Activated naive CD8-positive, alpha-beta T cell treated with anti-CD3 and anti-CD28 coated beads, Interleukin-2, amount 50 U/mL, for 16 hours (primary cell): ENCODE data around the gene MEGF11.

Experiments
- DNase-seq: peaks from one replicate; pipeline ENCODE4 v3.0.0-alpha.2; 2020; ENCODE audit warnings: low read depth, low spot score

The MEGF11 gene

DNA sequence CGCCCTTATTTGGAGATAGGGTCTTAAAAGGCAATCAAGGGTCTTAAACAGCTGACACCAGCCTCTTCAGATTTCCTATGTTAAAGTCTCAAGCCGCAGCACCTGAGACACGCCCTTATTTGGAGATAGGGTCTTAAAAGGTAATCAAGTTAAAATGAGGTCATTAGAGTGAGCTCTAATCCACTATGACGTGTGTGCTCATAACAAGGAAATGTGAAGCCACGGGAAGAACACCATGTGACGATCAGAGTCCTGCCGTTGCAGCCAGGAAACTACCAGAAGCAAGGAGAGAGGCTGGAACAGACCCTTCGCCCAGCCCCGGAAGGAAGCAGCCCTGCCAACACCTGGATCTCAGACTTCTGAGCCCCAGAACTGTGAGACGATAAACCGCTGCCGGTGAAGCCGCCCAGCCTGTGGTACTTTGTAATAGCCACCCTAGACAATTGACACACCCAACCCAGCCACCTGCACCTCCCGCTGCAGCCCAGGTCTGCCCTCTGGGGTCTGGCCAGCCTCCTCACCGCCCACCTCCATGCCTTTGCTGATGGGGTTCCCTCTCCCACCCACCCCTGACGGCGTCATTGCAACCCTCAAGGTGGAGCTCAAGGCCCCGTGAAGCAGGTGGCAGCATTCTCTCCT is 137.9 kb downstream of the MEGF11 start:
- DNase-seq = no peak

DNA sequence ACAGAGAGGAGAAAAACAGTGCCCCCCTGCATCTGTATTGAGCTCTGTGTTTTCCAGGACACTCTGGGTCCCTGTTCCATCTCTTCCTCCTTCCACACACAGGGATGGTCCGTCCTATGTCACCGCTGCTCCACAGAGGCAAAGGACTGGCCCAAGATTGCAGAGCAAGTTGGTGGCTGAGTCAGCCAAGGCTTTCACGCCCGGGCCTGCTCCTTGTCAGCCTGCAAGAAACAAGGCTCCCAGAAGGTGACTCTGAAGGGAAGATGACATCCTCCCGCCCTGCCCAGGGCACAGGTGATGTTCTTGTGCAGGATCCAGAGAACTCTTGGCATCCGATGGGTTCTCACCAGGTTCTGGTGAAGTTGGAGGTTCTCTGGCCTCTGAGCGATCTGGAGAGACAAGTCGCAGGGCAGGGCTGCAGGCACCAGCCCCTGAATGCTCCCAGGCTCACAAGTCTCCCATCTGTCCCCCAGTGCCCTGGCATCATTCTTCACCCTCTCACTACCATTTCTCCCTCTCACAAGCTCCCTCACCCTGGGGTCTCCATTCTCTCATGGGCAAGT is 138.6 kb downstream of the MEGF11 start:
- DNase-seq = no peak

DNA sequence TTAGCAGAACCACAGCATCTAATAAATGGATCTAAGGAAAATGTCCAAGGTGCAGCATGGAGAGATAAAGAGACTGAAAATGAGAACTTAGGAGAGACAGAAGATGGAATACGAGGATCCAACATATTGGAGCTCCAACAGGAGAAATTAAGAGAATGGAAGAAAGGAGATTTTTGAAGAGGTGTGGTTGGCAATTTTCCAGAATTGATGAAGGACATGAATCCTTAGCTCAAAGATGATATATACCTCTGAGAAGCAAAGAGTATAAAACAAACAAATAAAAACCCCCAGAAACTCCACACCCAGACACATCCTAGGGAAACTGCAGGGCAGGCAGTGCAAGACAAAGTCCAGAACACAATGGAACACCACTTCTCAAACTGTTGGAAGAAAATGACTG is 141.2 kb downstream of the MEGF11 start:
- DNase-seq = no peak

DNA sequence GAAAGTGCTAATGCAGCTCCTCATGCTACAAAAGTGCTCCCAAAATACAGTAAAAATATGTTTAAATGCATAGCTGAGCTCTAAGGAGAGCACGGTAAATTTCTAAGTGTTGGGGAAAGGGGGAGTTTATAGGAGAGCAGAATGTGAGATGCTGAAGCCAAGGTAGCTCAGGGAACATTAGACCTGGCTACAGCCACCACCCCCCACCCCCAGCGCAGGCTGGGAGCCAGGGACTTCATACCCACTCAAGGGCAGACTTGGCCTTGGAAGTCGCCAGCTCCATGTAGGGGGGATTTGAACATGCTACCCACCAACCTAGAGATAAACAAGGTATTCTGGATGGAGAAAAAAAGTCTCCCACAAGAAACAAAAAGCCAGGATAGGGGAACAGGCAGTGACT is 142.2 kb downstream of the MEGF11 start:
- DNase-seq = no peak

DNA sequence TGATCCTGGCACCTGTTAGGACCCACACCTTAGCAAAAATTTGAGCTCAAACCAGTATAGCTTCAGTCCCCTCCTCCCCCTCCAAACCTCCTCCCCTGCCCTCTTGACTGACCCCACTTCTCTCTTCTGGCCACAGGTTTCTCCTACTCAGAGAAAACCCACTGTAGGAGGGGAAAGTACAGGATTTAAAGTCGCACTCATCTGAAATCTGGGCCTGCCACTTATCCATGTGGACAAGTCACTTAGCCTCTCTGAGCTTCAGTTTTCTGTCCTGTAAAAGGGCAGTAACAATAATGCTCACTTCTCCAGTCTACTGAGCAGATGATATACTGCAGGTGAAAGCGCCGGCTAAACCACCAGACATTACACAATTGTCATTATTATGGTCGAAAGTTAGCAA is 142.7 kb downstream of the MEGF11 start:
- DNase-seq = no peak

DNA sequence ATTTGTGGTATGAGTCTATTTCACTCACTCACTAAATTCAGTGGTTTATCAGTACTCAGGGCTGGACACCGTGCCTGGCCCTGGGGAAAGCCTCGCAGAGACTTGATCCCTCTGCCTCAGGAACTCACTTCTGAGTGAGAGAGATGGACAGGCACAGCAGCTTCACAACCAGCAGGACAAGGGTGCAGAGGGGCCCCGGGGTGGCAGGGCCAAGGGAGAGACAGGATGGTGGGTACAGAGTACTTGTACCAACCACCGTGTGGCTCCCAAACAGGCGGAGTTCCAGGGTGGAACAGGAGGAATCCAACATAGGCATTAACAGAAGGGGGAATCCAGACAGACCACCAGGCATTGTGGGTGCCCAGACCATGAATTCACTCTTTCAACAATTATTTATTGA is 143.7 kb downstream of the MEGF11 start:
- DNase-seq = no peak

DNA sequence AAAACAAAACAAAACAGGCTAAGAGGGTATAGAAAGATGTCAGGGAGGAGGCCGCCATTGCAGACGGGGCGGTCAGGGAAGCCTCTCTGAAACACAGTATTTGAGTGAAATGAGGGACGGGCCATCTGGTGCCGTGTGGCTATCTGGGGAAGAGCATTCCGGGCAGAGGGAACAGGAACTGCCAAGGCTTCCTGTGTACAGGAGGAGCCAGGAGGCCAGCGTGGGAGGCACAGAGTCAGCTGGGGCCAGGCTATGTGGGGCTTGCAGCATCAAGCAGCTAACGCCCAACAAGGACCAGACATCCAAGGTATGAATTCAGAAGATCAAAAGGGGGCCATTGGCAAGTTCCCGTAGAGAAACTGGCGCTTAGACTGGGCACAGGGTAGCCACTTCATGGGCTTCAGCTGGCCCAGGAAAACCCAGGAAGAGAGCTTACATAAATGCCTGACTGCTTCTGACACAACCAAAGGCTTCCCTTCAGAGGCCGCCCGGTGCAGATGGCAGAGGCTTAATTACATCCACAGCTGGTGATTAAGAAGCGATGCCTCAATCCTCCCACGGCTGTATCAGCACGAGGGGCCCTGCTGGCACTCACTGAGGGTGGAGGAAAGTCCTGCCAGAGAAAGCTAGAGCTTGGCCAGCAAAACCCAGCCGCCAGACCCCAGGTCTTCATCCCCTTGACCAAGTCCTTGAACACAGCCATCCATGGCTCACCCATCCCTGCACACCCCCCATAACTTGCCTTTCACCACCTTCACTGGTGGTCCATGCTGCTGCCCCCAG is 144.9 kb downstream of the MEGF11 start:
- no peak for DNase-seq

DNA sequence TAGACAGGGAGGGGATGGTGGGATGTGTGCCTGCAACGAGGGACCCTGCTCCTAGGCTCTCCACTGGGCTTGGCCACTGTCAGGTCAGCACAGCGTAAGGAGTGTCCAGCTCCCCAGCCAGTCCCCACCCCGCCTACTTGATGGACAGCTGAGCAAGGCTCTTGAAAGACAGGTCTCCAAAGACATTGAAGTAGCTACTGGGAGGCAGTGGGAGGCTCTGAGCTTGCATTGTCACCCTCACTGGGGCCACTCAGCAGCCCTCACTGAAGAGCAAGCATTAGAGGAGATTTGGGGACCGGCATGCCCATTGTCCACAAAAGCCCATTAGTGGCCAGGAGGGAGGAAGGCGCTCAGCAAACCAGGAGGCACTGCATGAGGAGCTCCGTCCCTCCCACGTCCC is 146.5 kb downstream of the MEGF11 start:
- DNase-seq = no peak

DNA sequence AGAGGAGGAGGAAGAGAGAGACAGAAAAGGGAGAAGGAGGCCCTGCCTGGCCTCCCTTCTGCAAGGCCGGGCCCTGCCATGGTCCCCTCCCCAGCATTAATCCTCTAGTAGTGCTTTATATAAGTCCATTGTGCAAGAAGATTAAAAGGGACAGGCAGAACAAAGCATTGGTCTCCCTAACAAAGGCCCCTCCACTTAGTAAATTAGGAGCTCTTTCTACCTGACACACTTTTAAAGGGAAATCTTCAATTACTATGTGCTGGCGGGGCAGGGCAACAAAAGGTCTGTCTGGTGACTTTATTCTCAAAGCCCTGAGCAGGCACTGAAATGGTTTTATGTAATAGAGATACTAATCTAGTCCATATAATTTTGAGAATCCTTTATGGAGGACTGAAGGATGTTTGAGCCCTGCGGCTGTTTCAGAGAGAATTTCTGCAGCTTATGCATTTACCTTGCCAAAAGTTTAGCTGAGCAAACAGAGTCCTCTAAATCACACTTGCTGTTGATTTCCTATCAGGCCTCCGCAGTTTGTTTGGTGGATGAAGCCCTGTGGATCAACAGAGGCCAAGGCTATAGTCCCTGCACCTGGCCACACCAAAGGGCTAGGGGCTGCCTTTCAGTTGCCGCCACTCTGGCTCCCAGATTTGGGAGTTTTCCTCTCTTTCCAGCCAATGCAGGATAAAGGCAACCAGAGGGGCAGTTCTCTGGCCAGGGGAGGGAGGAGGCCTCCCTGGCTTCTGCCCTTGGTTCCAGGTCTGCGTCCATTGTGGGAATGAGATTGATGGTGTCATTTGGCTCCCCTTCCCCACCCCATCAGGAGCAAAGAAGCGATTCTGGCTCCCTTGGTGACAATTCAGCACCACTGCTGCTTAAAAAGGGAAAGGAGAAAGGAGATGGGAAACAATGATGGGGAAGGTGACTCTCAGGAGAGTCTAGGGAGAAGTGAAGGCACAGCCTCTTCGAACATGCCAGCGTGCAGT is 148.0 kb downstream of the MEGF11 start:
- no peak for DNase-seq

DNA sequence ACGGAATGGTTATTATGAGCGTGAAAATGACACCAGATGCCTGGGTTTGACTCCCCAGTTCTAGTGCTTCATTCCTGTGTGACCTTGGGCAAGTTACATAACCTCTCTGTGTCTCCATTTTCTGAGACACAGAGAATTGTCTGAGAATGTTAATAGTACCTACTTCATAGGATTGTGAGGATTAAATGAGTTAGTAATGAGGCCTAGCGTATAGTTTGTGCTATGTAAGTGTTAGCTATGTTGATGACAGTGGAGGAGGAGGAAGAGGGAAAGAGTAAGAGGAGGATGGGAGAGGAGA is 150.3 kb downstream of the MEGF11 start:
- DNase-seq = no peak

DNA sequence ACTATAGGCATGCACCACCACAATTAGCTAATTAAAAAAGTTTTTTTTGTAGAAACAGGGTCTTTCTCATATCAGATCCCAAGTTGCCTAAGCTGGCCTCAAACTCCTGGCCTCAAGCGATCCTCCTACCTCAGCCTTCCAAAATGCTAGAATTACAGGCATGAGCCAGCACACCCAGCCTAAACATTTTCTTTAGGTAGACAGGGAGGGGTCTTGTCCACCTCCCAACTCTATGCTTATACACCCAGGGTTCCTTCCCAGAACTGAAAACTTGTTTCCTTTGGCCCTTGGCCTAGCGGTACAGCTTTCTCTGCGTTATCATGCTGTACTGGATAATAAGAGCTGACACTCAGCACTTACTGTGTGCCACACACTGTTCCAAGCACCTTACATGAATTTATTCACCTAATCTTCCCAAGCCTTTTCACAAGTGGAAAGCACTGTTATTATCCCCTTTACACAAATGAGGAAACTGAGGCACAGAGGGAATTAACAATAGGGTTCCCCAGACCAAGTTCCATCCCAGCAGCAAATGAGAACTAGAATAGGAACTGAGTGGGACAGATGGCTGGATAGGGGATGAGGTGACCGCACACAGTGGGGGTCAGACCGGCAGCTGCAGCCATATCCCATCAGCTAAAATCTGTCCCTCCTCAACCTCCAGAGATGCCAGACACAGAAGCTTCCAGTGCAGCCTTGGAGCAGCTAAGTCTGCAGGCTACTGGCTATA is 150.8 kb downstream of the MEGF11 start:
- no peak for DNase-seq

DNA sequence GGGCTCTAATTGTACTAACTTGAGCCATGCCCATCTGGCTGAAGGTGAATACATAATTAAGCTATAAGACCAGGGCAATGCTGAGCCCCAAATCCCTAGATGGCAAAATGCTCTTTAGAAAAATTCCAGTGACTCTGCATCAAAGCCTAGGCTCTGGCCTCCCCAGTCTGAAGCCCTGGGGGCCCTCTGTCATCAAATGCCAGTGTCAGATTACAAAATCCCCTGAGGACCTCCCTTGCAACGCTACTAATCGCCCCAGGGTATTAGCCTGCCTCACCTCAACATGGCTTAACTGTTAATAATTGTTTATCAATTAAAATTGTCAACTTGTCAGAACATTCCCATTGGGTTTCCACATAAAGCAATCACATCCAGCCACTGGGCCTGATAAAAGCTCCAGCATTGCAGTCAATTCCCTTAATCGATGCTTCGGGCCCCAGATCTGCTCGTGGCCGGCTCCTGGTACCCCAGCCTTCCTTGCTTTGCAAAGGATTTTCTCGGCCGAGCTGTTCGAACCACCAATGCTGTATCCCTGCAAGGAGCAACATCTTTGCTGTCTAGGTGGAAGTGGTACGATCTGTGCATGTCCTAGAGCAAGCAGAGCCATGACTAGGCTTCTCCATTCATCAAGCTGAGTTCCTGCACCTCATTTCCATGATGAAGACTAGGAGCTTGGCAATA is 151.7 kb downstream of the MEGF11 start:
- DNase-seq = no peak

DNA sequence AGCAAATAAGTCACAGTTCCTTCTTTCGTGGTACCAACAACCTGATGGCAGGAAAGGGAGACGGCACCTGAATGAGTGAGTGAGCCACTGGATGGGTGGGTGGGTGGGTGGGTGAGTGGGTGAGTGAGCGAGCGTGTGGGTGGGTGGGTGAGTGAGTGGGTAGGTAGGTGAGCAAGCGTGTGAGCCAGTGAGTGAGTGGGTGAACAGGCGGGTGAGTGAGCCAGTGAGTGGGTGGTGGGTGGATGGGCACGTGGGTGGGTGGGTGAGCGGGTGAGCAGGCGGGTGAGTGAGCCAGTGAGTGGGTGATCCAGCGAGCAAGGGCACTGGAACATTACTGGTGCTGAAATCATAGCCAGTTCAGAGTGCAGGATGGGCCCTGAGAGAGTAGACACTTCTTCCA is 152.8 kb downstream of the MEGF11 start:
- no peak for DNase-seq

DNA sequence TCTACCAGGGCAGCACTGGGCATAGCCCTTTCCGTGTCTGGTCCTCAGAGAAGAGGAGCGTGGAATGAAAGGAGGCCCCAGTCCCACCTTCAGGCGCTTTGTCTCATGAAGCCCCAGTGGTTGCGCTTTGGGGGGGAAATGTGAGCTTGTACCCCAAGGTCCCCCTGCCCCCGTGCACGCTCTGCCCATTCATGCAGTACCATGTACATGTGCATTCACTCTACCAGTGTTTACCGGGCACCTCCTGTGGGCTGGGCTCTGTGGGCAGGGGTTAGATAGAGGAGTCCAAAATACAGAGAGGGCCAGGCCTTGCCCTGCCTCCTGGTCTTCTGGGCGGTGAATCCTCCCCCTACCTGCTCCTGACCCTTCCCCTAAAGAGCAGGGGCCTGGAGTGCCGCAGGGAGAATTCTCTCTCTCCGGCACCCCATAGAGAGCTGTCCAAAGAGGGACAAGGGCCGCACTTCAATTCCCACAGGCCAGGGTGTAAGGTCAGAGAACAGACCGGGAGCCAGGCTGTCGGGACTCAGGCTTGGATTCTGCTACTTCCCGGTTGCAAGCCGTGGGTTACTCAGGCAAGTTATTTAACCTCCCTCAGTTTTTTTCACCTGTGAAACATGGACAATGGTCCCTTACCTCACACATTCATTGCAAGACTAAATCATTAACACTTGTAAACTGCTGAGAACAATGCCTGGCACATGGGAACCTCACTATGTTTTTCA is 153.4 kb downstream of the MEGF11 start:
- no peak for DNase-seq

DNA sequence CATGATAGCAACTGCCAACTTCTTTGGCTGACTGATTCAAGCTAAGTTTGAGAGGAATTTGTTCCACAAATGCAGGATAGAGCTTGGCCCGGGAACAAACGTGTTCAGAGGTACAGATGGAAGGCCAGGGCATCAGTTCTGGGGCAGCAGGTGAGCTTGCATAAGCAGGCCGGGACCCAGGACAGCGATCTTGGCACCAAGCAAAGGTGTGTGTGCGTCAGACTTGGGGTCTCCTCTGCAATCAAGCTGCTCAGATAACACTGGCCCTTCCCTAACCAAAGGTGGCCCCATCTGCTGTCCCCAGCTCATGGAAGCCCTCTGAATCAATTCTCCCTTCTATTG is 155.6 kb downstream of the MEGF11 start:
- no peak for DNase-seq

DNA sequence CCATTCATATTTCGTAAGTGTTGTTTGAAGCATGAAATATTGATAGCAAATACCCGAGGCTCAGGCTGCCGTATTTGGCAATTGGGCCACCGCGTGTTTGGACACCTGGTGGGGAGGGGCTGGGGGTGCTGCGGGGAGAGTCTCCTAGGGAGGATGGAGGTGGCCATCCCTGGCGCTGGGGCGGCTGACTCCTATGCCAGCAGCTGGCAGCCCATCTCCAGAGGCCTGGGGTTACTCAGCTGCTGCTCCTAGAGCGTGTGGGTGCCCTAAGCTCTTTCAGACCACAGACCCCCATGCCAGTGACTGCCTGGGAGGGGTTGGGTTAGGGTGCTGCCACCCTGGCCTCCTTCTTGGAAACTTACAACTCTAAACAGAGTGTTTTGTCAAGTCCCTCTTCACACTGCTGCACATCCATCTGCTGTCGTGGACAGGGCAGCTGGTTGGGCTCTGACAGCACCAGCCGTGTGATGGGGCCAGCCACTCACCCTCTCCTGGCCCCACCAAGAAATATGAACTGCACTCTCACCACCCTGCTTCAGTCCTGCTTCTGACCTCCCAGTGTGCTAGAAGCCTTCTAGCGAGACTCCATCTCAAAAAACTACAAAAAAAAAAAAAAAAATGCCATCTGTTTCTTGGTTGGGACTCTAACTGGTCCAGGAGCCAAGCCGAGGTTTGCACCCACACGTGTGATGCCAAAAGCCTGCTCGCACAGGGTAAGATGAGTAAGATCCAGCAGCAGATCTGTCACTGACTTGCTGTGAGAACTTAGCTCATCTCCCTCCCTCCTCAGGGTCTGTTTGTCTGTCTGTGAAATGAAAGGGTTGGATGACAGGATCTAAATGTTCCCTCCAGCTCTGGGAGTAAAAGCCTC is 156.2 kb downstream of the MEGF11 start:
- no peak for DNase-seq

DNA sequence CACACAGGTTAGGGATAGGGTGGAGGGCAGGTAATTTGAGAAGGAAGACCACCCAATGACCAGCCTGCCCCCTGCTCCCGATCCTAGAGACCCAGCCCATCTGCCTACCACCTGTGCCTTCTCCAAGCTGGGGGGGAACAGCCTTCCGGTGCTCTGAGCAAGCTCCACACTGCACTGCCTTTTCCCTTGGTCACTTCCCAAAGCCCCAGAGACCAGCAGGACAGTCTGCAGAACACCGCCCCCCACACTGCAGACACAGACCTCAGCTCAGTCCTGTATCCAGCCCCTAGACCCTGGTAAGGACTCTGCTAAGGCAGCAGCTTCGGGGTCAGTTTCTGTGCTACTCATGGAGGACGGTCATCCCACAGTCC is 156.9 kb downstream of the MEGF11 start:
- DNase-seq = no peak

DNA sequence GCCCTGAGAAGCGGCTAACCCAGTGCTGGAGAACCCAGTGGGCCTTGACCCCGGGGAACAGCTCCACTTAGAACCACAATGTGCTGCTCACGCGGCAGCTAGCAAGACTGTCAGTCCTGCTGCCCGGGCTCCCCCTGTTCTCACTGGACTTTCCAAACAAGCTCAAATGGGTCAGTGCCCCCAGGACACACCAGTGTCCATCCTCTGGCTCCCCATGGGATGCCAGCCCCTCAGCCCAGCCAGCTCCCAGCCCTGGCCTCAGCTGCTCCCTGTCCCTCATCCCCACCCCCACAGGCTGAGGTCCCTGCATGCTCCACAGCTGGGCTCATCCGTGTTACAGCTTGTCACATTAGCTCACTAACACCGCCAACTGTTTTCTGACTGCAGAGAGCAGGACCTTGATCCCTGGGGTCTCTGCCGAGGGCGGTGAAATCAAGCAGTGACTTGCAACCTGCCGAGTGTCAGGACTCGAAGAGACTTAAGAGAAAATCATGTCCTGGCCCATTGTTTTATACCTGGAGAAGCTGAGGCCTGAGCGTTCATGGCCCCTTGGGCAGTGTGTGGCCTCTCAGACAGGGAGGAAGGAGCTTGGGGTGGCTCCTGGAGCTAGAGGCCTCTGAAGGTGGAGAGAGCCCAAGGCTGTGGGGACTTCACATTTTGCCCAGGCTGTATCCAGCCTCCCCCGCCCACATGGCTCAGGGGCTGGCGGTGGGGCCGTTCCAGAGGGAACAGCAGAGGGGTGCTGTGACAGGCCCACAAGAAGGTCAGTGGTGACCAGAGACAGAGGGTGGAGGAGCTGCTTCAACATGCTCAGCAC is 157.5 kb downstream of the MEGF11 start:
- no peak for DNase-seq

DNA sequence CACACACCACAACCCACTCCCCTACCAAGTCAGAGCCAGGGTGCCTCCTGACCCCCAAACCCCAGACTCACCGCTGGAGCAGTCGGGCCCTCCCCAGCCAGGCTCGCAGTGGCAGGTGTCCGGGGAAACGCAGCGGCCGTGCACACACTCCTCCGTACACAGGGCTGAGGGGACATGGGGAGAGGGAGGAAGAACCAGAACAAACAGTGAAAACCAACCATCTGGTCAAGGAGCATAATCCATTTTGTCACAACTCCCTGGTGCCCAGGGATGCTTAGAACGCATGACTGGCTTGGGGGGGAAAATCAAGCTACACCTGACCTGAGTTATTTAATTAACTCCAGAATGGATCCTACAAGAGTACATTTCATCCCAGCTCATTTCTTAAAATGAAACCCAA is 159.2 kb downstream of the MEGF11 start:
- DNase-seq = no peak
